Glutamatergic neuron (in vitro differentiated cells): ENCODE results near the gene C5orf46. TPM values are rescaled to one million over a fixed set of nuclear protein-coding genes. Genes with fewer than 3 reads are reported as not detected.

Experiments
- DNase-seq: peaks from one replicate; pipeline ENCODE4 v3.0.0; 2022
- H3K27ac Mint-ChIP-seq: one replicate; pipeline ENCODE4 v1.8.0; 2020; ENCODE audit warnings: mild to moderate bottlenecking, mixed read lengths, inconsistent platforms; ENCODE audit not compliant: unreplicated experiment
- H3K27me3 Mint-ChIP-seq: one replicate; pipeline ENCODE4 v1.8.0; 2020; ENCODE audit warnings: mild to moderate bottlenecking, moderate library complexity, mixed read lengths, inconsistent platforms; ENCODE audit not compliant: unreplicated experiment
- H3K36me3 Mint-ChIP-seq: one replicate; pipeline ENCODE4 v1.8.0; 2020; ENCODE audit warnings: mild to moderate bottlenecking, mixed read lengths, inconsistent platforms; ENCODE audit not compliant: unreplicated experiment
- H3K4me1 Mint-ChIP-seq: one replicate; pipeline ENCODE4 v1.8.0; 2020; ENCODE audit warnings: mild to moderate bottlenecking, low read depth, mixed read lengths, inconsistent platforms; ENCODE audit not compliant: unreplicated experiment
- H3K4me3 Mint-ChIP-seq: one replicate; pipeline ENCODE4 v1.8.0; 2020; ENCODE audit warnings: mild to moderate bottlenecking, mixed read lengths, inconsistent platforms; ENCODE audit not compliant: unreplicated experiment
- H3K9me3 Mint-ChIP-seq: one replicate; pipeline ENCODE4 v1.8.0; 2020; ENCODE audit warnings: mild to moderate bottlenecking, moderate library complexity, mixed read lengths, inconsistent platforms; ENCODE audit not compliant: unreplicated experiment
- total RNA-seq: library from RNA; stranded (reverse); fragmentation: NEBNext Ultra II Directional; extraction: Animal tissue kit (Norgen Biotek cat#: 25700); gene quantifications from one replicate; pipeline ENCODE4 v1.2.1, GENCODE V29; 2021; ENCODE audit not compliant: unreplicated experiment
- TF ChIP-seq, protein P1 (sequence below): fragments of 200-600 bp; sonication (generic); IDR thresholded peaks from one replicate; pipeline ENCODE4 v1.5.0; 2021; ENCODE audit not compliant: partially characterized antibody, unreplicated experiment

C5orf46 gene
- total RNA-seq, 1 donor from 2014 or later: not detected

- H3K36me3 Mint-ChIP-seq: no peaks in the 10 kb centered on the region
- no peak overlapping the region for H3K4me3 Mint-ChIP-seq
- no peaks in the 10 kb centered on the region for H3K4me1 Mint-ChIP-seq
- H3K9me3 Mint-ChIP-seq: no peaks in the 10 kb centered on the region
- TF ChIP-seq, protein P1, sequence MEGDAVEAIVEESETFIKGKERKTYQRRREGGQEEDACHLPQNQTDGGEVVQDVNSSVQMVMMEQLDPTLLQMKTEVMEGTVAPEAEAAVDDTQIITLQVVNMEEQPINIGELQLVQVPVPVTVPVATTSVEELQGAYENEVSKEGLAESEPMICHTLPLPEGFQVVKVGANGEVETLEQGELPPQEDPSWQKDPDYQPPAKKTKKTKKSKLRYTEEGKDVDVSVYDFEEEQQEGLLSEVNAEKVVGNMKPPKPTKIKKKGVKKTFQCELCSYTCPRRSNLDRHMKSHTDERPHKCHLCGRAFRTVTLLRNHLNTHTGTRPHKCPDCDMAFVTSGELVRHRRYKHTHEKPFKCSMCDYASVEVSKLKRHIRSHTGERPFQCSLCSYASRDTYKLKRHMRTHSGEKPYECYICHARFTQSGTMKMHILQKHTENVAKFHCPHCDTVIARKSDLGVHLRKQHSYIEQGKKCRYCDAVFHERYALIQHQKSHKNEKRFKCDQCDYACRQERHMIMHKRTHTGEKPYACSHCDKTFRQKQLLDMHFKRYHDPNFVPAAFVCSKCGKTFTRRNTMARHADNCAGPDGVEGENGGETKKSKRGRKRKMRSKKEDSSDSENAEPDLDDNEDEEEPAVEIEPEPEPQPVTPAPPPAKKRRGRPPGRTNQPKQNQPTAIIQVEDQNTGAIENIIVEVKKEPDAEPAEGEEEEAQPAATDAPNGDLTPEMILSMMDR: no peak
- DNase-seq: no peak
- H3K27ac Mint-ChIP-seq: no peak overlapping the region
- H3K27me3 Mint-ChIP-seq: no peaks in the 10 kb centered on the region
These were observed 61.5 kb downstream of the C5orf46 start for GRCh38 chr5:147844846-147845245.

- Mint-ChIP-seq H3K4me1 (no peaks in the 10 kb centered on the region), H3K27me3 (no peaks in the 10 kb centered on the region), H3K9me3 (no peaks in the 10 kb centered on the region), H3K27ac (no peak overlapping the region), H3K4me3 (no peak overlapping the region), H3K36me3 (no peaks in the 10 kb centered on the region)
- TF ChIP-seq, protein P1: no peak
- DNase-seq: no peak
These were observed 63.5 kb downstream of the C5orf46 start for GRCh38 chr5:147842869-147843268.

Other genes with a start within 250 kb of the C5orf46 start
- gene JAKMIP2, start 123.8 kb downstream of the C5orf46 start, total RNA-seq: 88.2 TPM
- gene SPINK1, start 74.9 kb downstream of the C5orf46 start, total RNA-seq: not detected
- 1.2 TPM for gene SCGB3A2, start 27.8 kb downstream of the C5orf46 start, total RNA-seq
- gene SPINK5, start 157.4 kb upstream of the C5orf46 start, total RNA-seq: 7.5 TPM